ENCODE results near the gene EVI5L.
"Not testable (repeated sequence)": the region's sequence is repeated elsewhere in the genome, so short reads cannot be mapped to it uniquely, and the experiment has no call there.

The EVI5L gene

DNA sequence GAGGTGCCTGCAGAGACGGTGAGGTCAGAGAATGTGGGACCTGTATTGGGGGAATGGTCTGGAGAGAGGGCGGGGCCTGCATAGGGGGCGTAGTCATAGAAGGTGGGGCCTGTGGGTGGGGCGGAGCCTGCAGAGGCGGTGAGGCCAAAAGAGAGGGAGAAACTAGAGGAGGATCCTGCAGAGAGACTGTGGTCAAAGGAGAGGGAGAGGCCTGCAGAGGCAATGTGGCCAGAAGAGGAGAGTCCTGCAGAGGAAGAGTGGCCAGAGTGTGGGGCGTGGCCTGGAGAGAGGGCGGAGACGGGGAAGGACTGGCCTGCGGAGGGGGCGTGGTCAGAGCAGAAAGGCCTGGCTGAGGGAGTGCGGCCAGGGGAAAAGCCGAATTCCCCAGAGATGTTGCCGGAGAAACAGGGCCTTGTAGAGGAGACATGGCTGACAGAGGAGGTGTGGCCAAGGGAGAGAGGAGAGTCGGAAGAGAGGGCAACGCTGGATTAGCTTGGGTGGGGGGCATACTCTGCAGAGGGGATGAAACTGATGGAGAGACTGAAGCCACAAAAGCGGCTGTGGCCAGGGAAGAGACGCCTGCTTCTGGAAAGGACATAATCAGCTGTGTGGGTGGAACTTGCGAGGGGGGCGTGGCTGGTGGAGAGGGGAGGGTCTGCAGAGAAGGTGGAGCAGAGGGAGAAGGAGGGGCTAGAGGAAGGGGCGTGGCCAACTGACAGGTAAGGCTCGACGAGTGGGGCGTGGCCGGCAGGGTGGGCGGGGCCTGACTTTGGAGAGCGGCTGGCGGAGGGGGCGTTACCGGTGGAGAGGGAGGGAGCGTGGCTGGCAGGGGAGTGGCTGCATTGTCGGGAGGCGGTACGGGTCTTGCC is 41.7 kb downstream of the EVI5L start:
- peak in 38 of 51 donors; percentile 9 to 77 (median 44) for DNase-seq

DNA sequence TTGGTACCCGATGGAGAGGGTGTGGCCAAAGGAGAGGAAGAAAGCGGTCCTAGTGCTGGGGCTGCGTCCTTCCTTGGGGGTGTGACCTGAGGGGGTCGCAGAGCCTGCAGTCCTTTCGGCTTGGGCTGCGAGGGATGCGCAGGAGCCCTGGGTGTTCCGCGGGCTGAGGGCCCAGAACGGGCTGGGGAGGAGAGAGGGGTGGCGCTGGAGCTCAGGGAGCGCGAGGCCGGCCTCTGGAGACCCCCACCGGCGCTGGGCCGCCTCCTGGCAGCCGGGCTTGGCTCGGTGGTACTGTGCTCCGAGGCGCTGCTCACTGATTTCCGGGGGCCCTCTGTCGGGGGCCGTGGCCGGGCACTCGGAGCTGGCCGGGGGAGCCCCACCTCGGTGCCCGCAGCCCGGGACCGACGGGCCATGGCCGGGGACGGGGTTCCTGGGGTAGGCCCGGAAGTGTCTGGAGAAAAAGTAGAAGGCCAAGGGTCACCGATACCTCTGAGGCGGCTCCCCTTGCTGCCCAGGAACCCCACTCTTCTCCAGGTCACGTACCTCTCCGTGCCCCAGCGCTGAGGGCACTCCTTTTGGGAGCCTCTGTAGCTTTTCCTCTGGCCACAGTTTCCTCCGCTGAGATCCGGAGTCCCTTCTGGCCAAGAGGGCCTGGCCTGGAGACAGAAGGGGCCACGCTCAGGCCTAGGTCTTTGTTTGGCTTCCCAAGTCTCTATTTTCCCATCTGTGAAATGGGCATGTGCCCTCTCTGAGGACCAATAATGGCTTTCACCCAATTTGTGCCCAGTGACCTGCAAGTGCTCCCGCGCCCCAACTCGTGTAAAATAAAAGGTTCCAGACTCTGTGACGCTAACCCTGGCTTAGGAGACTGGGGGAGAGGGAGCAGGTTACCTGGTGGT is 42.5 kb downstream of the EVI5L start:
- DNase-seq, result no peak

GRCh38 chr19:7873304-7874075 is 43.5 kb downstream of the EVI5L start:
- DNase-seq, result peak in 2 of 51 donors; percentile 21 to 28

DNA sequence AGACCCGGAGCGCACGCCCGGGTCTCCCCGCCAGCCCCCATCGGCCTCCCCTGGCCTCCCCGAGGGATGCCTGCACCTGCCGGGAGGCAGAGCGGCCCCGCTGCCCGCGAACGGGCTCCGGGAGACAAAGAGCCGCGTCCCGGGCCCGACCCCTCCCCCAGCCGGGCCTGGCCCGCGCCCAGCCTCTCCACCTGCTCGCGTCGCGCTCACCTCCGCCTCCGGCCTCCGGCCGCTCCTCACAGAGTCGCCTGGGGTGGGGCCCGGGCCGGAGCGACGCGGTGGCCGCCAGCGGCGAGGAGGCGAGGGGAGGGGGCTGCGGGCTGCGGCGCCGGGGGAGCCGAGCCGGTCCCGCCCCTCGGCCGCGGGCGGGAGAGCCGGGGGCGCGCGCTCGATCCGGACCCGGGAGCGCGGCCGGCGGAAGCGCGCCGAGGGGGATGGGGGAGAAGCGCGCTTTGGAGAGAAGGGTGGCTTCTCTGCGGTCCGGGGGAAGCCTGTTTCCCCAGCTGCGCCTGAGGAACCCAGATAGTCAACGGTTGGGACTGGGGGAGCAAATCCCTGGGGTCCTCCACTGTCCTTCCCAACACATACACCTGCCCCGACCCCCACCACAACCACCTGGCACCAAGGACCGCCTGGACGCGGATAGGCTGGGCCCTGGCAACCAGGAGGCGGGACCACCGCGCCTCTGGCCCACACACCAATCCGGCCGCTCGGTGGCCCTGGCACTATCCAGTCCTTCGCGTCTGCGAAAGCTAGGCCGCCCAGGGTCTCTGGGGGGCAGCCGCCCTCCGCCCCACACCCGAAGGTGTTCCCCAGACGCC is 44.3 kb downstream of the EVI5L start, which contains the start of gene PRR36:
Gene PRR36, minus strand, starts transcription at position 315 of the 821 bp plus-strand sequence. CDS start 701 bp downstream, outside the sequence.
- DNase-seq, result peak in 37 of 51 donors; percentile 7 to 75 (median 47)

DNA sequence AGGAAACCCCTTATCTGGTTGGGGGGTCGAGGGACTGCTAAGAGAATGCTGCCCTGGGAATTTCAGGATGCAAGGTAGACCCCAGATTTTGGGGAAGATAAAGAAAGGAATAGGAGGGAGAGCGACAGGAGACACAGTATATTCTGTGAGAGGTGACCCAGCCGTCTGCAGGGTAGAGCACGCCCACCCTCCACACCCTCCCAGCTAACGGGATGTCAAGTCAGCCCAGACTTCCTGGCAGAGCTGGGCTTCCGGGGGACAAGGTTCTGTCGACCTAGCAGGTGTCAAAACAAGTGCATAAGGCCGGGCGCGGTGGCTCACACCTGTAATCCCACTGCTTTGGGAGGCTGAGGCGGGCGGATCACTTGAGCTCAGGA is 44.9 kb downstream of the EVI5L start:
- no peak for DNase-seq

GRCh38 chr19:7877249-7877836 is 47.3 kb downstream of the EVI5L start:
- no peak for DNase-seq

DNA sequence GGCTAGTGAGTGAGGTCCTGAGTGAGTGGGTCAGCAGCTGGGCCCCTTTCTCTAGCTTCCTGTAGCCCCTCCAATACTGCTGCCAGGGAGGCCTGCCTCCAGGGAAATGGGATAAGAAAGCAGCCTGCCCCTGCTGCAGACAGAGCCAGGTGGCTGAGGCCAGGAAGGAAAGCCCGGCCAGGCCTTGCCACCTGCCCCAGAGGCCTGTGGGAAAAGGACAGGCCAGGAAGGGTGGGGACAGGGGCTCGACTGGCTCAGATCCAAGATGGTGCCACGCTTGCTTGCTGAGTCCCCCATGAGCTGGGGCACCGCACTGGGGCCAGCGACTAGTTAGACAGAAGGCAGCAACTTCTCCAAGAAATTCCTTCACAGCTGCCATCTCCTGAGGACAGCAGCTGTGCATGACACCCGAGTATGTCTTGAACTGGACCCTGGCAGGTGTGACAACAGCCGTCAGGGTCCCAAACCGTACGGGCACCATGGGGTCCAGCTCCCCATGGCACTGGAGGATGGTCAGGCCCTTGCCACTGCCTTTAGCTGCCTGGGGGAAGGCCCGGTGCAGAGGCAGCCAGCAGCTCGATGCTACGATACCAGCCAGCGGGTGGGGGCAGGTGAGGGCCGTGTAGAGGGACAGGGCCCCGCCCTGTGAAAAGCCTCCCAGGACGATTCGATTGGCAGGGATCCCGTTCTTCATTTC is 49.2 kb downstream of the EVI5L start:
- no peak for DNase-seq

GRCh38 chr19:7879836-7880235 is 49.8 kb downstream of the EVI5L start:
- no peak for DNase-seq

DNA sequence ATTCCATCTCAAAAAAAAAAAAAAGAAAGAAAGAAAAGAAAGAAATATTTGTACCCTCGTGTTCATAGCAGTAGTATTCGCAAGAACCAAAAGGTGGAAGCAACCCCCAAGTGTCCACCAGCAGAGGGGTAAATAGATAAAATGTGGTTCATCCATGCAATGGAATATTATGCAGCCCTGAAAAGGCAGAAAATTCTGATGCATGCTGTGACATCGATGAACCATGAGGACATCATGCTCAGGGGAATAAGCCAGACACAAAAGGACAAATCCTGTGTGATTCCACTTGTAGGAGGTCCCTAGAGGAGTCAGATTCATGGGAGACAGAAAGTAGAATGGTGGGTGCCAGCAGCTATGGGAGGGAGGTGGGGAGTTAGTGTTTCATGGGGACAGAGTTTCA is 51.9 kb downstream of the EVI5L start:
- no peak for DNase-seq

GRCh38 chr19:7883105-7883504 is 53.1 kb downstream of the EVI5L start:
- DNase-seq, result no peak

DNA sequence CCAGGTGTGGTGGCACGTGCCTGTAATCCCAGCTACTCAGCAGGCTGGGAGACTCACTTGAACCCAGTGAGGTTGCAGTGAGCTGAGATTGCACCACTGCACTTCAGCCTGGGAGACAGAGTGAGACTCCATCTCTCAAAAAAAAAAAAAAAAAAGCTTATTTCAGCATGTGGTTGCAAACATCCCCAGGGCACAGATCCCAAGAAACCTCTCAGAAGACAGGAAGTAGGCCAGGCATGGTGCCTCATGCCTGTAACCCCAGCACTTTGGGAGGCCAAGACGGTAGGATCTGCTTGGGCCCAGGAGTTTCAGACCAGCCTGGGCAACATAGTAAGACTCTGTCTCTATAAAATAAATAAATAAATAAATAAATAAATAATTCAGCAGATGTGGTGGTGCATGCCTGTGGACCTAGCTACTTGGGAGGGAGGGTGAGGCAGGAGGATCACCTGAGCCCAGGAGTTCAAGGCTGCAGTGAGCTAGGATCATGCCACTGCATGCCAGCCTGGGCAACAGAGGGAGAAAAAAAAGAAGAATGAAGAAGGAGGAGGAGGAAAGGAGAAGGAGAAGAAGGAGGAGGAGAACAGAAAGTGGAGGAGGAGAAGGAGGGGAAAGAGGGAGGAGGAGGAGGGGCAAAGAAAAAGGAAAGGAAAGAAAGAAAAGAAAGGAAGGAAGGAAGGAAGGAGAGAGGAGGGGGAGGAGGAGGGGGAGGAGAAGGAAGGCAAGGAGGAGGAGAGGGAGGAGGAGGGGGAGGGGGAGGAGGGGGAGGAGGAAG is 54.0 kb downstream of the EVI5L start:
- no peak for DNase-seq

DNA sequence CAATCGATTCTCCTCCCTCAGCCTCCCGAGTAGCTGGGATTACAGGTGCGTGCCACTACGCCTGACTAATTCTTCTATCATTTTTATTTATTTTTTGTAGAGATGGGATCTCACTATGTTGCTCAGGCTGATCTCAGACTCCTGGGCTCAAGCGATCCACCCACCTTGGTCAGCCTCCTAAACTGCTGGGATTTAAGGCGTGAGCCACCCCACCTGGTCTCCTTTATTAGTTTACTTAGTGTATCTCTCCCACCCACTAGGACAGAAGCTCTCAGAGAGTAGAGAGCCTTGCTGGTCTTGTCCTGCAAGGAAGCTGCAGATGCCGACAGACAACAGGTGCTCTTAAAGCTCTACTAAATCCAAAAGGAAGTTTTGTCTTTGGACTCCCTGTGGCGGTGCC is 55.8 kb downstream of the EVI5L start:
- DNase-seq, result no peak

DNA sequence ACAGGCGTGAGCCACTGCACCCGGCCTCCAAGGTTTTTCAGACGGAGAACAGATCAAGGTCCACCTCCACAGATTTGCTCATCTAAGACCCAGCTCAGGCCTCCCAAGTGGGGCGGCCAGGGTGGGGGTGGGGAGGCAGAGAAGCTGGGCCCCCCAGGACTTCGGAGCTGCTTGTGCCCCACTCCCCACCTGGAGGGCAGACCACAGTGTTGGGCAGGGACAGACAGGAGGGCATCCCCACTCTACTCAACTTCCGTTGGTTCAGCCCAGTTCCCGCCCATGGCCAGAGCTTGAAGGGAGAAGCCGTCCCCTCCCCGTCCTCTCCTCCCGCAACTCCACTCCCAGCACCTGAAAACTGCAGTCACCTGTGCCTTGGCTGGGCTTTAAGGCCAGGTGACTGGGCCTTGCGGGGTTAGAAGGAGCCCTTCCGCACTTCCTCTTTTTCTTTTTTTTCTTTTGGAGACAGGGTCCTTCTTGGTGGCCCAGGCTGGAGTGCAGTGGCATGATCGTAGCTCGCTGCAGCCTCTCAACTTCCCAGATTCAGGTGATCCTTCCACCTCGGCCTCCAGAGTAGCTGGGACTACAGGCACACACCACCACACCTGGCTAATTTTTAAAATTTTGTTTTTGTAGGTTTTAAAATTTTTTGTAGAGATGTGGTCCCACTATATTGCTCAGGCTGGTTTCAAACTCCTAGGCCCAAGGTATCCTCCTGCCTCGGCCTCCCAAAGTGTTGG is 57.6 kb downstream of the EVI5L start:
- no peak for DNase-seq

- DNase-seq, result no peak
These were observed 58.3 kb downstream of the EVI5L start, which contains the start of gene LRRC8E for GRCh38 chr19:7888145-7888825. LRRC8E (plus strand) TSS chr19:7888510; CDS start chr19:7895604, 7,094 bp downstream.

DNA sequence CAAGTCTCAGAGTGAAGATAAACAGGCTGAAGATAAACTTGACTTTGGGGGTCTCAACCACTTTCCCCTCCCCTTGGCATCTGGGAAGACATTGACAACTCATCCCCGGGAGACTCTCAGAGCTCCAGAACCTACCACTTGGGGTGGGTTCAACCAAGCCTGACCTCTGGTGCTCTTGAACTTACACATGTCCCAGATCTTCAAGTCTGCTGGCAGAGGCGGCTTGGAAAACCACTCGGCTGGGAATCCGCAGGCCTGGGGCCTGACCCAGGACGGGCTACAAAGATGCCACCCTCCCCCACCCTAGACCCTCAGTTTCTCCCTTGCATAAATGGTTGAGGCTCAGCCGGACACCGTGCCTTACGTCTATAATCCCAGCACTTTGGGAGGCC is 58.8 kb downstream of the EVI5L start:
- DNase-seq, result no peak

DNA sequence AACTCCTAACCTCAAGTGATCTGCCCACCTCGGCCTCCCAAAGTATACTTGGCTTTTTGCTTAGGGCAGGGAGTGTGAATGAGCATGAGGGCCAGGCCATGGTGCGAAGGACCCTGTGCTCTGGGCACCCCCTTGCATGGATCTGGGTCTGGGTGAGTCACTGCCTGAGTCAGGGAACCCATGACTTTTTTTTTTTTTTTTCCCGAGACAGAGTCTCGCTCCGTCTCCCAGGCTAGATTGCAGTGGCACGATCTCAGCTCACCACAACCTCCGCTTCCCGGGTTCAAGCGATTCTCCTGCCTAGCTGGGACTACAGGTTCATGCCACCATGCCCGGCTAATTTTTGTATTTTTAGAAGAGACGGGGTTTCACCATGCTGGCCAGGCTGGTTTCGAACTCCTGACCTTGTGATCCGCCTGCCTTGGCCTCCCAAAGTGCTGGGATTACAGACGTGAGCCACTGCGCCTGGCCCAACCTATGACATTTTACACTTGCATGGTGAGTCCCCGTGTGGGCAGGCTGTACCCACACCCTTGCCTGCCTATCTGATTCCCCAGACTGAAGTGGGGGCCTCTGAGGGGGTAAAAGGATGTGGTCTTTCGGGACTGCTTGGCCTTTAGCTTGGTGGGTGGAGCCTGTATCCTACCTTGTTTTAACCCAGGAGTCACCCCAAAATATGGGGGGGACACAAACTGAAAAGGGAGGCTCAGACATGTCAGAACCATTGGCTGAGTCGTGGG is 63.5 kb downstream of the EVI5L start:
- not testable (repeated sequence) for DNase-seq

Measured in hypothalamus (tissue), 51 donors.